ENCODE data around the gene KPNA1. TPM values are rescaled to one million over a fixed set of nuclear protein-coding genes. Genes with fewer than 3 reads are reported as not detected.

Gene KPNA1
- total RNA-seq, 2 donors from 2014 or later, result 20.2 to 28.7 TPM

DNA sequence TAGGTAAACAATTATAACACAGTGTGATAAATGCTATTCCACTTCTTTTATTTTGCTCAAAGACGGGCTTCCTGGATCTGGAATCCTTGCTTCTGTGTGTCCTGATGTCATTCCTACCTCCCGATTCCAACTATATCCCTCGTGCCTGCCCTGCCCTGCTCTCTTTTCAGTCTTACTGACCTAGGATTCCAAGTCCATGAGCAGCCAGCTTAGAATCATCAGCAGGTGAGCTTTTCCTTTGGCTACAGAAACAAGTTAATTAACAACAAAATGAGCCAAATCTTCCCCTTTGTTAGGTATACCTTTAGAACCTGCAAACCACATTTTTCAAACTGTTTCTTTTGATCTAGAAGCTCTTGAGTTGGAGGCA is 21.9 kb upstream of the KPNA1 start:
- no peaks in the 10 kb centered on the region for H3K27me3 ChIP-seq
- no peak overlapping the region for H3K27ac ChIP-seq
- ATAC-seq, result no peak
- H3K36me3 ChIP-seq (replicated peaks in 1 of 2; ENCODE audit: insufficient read depth in 1 of 2, low read depth in 2 of 2), result peaks cover 0 to 53% of the 10 kb centered on the region in 2 donors
- H3K9me3 ChIP-seq, result no peaks in the 10 kb centered on the region
- intact Hi-C loops (cut with DNase I), result no loop called here
- 78 to 88% methylated on average over 3 of the region's 3 CpGs for WGBS, 2 donors
- H3K4me1 ChIP-seq, result no peaks in the 10 kb centered on the region
- no peak for DNase-seq
- H3K4me3 ChIP-seq, result no peak overlapping the region
- TF ChIP-seq, protein P1, sequence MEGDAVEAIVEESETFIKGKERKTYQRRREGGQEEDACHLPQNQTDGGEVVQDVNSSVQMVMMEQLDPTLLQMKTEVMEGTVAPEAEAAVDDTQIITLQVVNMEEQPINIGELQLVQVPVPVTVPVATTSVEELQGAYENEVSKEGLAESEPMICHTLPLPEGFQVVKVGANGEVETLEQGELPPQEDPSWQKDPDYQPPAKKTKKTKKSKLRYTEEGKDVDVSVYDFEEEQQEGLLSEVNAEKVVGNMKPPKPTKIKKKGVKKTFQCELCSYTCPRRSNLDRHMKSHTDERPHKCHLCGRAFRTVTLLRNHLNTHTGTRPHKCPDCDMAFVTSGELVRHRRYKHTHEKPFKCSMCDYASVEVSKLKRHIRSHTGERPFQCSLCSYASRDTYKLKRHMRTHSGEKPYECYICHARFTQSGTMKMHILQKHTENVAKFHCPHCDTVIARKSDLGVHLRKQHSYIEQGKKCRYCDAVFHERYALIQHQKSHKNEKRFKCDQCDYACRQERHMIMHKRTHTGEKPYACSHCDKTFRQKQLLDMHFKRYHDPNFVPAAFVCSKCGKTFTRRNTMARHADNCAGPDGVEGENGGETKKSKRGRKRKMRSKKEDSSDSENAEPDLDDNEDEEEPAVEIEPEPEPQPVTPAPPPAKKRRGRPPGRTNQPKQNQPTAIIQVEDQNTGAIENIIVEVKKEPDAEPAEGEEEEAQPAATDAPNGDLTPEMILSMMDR (IDR thresholded peaks at IDR 0.05), result no peak
- no peak for TF ChIP-seq POLR2A (IDR thresholded peaks at IDR 0.05)

DNA sequence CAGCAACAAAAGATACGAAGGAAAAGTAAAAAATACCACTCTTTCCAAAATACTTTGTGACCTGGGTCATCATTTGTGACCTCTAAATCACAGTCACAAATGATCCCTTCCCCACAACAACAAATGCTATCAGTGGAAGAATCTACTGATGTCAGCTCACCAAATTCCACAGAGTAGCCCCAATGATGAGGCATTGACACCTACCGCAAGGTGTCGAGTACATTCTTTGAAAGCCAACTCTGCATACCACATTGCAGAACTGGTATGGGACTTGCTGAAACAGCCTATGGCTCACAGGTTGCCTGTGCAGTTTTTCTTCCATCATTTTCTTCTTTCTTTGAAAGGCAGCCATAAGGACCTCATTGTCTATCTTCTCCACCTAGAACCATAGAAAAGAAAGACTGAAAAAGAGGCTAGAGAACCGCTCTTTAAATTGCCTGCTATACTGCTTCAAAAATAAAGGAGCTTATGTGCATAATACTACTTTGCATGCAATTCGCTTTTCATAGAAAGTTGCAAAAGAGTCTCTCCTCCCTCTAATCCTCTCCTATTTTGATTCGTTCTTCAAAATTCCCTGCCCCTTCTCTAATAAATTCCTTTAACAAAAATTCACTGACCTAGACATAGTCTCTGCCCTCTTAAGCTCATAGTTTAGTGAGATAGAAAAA is 21.4 kb upstream of the KPNA1 start:
- 92% methylated on average over 6 of the region's 6 CpGs for WGBS, 2 donors
- Histone ChIP-seq H3K4me3 (no peak overlapping the region), H3K4me1 (no peaks in the 10 kb centered on the region), H3K27me3 (no peaks in the 10 kb centered on the region), H3K27ac (no peak overlapping the region), H3K36me3 (replicated peaks in 1 of 2; ENCODE audit: insufficient read depth in 1 of 2, low read depth in 2 of 2) (peaks cover 0 to 51% of the 10 kb centered on the region in 2 donors), H3K9me3 (no peaks in the 10 kb centered on the region)
- TF ChIP-seq, protein P1 (IDR thresholded peaks at IDR 0.05), result no peak
- TF ChIP-seq POLR2A (IDR thresholded peaks at IDR 0.05), result no peak
- intact Hi-C loops (cut with DNase I), result no loop called here
- no peak for DNase-seq
- ATAC-seq, result no peak

DNA sequence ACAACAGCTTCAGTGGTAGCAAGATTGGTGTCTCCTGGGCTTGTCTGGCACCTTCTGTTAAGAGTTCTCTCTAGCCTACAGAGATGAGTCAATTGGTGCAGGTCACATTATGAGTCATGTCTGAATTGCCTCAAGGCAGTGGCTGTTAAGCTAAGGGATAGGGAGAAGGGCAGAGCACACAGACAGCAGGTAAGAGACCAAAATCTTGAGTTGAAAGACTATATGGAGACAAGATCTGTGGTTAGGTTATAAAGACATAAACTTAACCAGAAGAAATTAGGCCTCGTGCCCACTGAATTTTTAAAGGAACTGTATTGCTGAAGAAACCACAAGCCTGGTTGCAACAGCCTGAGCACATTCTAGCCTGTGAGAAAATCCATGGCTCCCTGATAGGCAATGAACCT is 19.2 kb upstream of the KPNA1 start:
- no peak overlapping the region for H3K27ac ChIP-seq
- no peaks in the 10 kb centered on the region for H3K4me1 ChIP-seq
- peaks cover 0 to 41% of the 10 kb centered on the region in 2 donors for H3K36me3 ChIP-seq (replicated peaks in 1 of 2; ENCODE audit: insufficient read depth in 1 of 2, low read depth in 2 of 2)
- ATAC-seq, result no peak
- TF ChIP-seq POLR2A (IDR thresholded peaks at IDR 0.05), result no peak
- TF ChIP-seq, protein P1 (IDR thresholded peaks at IDR 0.05), result no peak
- no peaks in the 10 kb centered on the region for H3K27me3 ChIP-seq
- H3K9me3 ChIP-seq, result no peaks in the 10 kb centered on the region
- WGBS, 2 donors, result 59 to 69% methylated on average over 1 of the region's 1 CpG
- intact Hi-C loops (cut with DNase I), result no loop called here
- H3K4me3 ChIP-seq, result no peak overlapping the region
- DNase-seq, result no peak

DNA sequence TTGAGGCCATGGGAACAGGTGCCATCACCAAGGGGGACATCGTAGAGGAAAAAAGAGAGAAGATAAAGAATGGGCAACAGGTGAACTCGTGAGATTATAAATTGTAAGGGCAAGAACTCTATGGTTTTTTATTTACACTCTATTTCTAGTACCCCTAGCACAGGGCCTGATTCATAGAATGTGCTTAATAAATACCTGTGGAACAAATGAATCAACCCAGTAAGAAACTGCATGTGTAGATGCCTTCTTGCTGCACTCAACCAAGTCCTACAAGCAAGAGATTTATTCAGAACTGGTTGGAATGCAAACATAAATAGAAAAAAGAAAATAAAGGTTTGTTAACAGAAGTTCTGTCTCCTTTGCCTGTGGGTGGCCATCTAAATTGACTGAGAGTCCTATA is 18.7 kb upstream of the KPNA1 start:
- H3K36me3 ChIP-seq (replicated peaks in 1 of 2; ENCODE audit: insufficient read depth in 1 of 2, low read depth in 2 of 2), result peaks cover 0 to 40% of the 10 kb centered on the region in 2 donors
- H3K27ac ChIP-seq, result no peak overlapping the region
- WGBS, 2 donors, result 77 to 80% methylated on average over 2 of the region's 2 CpGs
- H3K4me3 ChIP-seq, result no peak overlapping the region
- no peaks in the 10 kb centered on the region for H3K4me1 ChIP-seq
- H3K27me3 ChIP-seq, result no peaks in the 10 kb centered on the region
- no peak for ATAC-seq
- H3K9me3 ChIP-seq, result no peaks in the 10 kb centered on the region
- intact Hi-C loops (cut with DNase I), result no loop called here
- no peak for TF ChIP-seq POLR2A (IDR thresholded peaks at IDR 0.05)
- TF ChIP-seq, protein P1 (IDR thresholded peaks at IDR 0.05), result no peak
- DNase-seq, result no peak

DNA sequence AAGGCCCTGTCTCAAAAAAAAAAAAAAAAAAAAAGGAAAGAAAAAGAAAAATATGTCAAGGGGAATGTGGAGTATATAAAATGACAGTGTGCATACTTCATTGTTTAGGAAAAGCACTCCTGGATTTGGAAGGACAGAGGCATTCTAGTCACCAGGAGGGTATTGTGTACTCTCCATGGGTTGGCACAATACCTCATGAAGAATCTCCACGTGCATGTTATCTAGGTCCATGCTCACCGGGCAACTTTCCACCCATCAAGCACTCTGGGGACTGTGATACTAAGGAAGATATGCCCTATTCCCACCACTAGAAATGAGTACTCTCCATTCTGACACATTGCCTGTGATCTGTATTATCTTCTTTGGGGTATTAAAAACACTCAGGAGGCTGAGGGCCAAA is 15.4 kb upstream of the KPNA1 start:
- no peaks in the 10 kb centered on the region for H3K9me3 ChIP-seq
- ATAC-seq, result no peak
- no peak overlapping the region for H3K4me3 ChIP-seq
- no peak overlapping the region for H3K27ac ChIP-seq
- H3K27me3 ChIP-seq, result no peaks in the 10 kb centered on the region
- intact Hi-C loops (cut with DNase I), result no loop called here
- TF ChIP-seq, protein P1 (IDR thresholded peaks at IDR 0.05), result no peak
- no peak for TF ChIP-seq POLR2A (IDR thresholded peaks at IDR 0.05)
- no peak for DNase-seq
- no peaks in the 10 kb centered on the region for H3K4me1 ChIP-seq
- WGBS, 2 donors, result 71 to 87% methylated on average over 2 of the region's 2 CpGs
- peaks cover 0 to 35% of the 10 kb centered on the region in 2 donors for H3K36me3 ChIP-seq (replicated peaks in 1 of 2; ENCODE audit: insufficient read depth in 1 of 2, low read depth in 2 of 2)
